OCI-LY7 (cell line): ENCODE data around the gene SLC25A45.
A peak's percentile ranks its signal among the peaks of the same experiment; 100 is the strongest.

Experiments
- CTCF ChIP-seq: fragments of 200-600 bp; sonication (generic); conservative IDR thresholded peaks from 2 replicates; pipeline ENCODE4 v1.5.1; 2014; ENCODE audit warnings: mild to moderate bottlenecking, antibody characterized with exemption, low read length, moderate library complexity, mixed read lengths
- EZH2phosphoT487 ChIP-seq: fragments of 200-600 bp; sonication (generic); IDR thresholded peaks from 2 replicates; pipeline ENCODE4 v1.6.1; 2018; ENCODE audit warnings: low read depth, borderline replicate concordance, mild to moderate bottlenecking, mixed run types, antibody characterized with exemption, low read length, moderate library complexity, mixed read lengths

DNA sequence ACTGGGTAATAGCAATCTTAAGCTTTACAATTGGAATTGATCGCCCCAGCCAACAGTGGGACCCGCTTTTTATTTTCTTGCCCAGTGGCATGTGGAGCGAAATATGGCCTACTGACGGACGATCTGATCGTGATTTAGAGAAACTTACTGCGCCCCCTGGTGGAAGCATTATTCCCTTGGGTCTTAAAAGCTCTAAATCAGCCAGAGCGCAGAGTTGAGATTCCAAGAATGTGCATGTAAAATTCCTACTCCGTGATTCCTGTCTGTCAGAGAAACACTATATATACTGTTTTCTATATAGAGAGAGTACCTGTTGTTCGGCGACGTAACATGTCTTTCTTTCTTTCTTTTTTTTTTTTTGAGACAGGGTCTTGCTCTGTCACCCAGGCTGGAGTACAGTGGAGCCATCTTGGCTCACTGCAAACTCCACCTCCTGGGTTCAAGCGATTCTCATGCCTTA, 52.5 kb downstream of the SLC25A45 start:
- TF ChIP-seq CTCF, result peak; percentile 95
- no peak for TF ChIP-seq EZH2phosphoT487
